Panc1 (cell line): ENCODE measurements around the gene NEO1. TPM values are rescaled to one million over a fixed set of nuclear protein-coding genes. Genes with fewer than 3 reads are reported as not detected.

ENCODE experiments used
- ATAC-seq: fragments of 200-7000 bp; cut with Tn5 transposase; 2 replicates; pipeline ENCODE4 v1.9.1; 2020; ENCODE audit warnings: mild to moderate bottlenecking, moderate library complexity
- BruUV-seq: library from RNA; stranded (reverse); fragments of 400-500 nt; replicated peaks from 2 replicates; lab custom pipeline; 2021; lab: Mats Ljungman, UMichigan
- CTCF ChIA-PET: fragments of 300-600 bp; sonication (Branson Sonifier 250); formaldehyde crosslinking; loops from one replicate; lab custom pipeline; 2022; ENCODE audit warnings: antibody characterized with exemption; lab: Charles Lee
- POLR2A ChIA-PET: fragments of 300-600 bp; sonication (Branson Sonifier 250); formaldehyde crosslinking; loops from one replicate; lab custom pipeline; 2022; ENCODE audit warnings: antibody characterized with exemption; lab: Charles Lee
- DNase-seq: peaks from one replicate; pipeline ENCODE4 v3.0.0-alpha.2; 2010; ENCODE audit warnings: low read depth, low spot score
- H3K27ac ChIP-seq: 2 replicates; pipeline ENCODE4 v1.5.1; 2011; ENCODE audit warnings: mild to moderate bottlenecking, low read length, inconsistent platforms
- H3K27me3 ChIP-seq: fragments of 200-500 bp; sonication (Bioruptor generic); 2 replicates; pipeline ENCODE4 v1.6.0; 2014; ENCODE audit warnings: low read length, inconsistent platforms; ENCODE audit not compliant: control insufficient read depth, insufficient read depth
- H3K36me3 ChIP-seq: fragments of 200-500 bp; sonication (Bioruptor generic); 2 replicates; pipeline ENCODE4 v1.5.1; 2014; ENCODE audit warnings: inconsistent platforms, mild to moderate bottlenecking, low read length, moderate library complexity; ENCODE audit not compliant: control insufficient read depth, insufficient read depth
- H3K4me1 ChIP-seq: 2 replicates; pipeline ENCODE4 v1.5.1; 2011; ENCODE audit warnings: inconsistent platforms, mild to moderate bottlenecking, low read length, moderate library complexity; ENCODE audit not compliant: control insufficient read depth, insufficient read depth
- H3K4me3 ChIP-seq, 2 experiments: 2 replicates each; pipeline ENCODE4 v1.5.1; 2011 to 2012; ENCODE audit warnings: low read depth in 2 of 2, low read length in 2 of 2, mild to moderate bottlenecking in 2 of 2, inconsistent platforms in 1 of 2, moderate library complexity in 1 of 2
- H3K9me3 ChIP-seq: fragments of 200-500 bp; sonication (Bioruptor generic); 2 replicates; pipeline ENCODE4 v1.5.1; 2014; ENCODE audit warnings: low read depth, mild to moderate bottlenecking, inconsistent platforms, low read length, moderate library complexity; ENCODE audit not compliant: control insufficient read depth, insufficient read depth
- CTCF ChIP-seq: fragments of 450-650 bp; IDR thresholded peaks from 2 replicates; pipeline ENCODE4 v1.5.1; 2017; ENCODE audit warnings: mild to moderate bottlenecking
- POLR2AphosphoS5 ChIP-seq: IDR thresholded peaks from 2 replicates; pipeline ENCODE4 v1.6.1; 2012; ENCODE audit warnings: mild to moderate bottlenecking, low read depth, low read length, moderate library complexity
- SIN3A ChIP-seq: IDR thresholded peaks from 2 replicates; pipeline ENCODE4 v1.6.1; 2012; ENCODE audit warnings: low read depth, mild to moderate bottlenecking, low read length, moderate library complexity, borderline replicate concordance; ENCODE audit not compliant: insufficient read depth
- TCF7L2 ChIP-seq: IDR thresholded peaks from 2 replicates; pipeline ENCODE4 v1.6.1; 2011; ENCODE audit warnings: mild to moderate bottlenecking, low read depth, low read length, inconsistent platforms
- in situ Hi-C: cut with HindIII; loops from 2 replicates; pipeline ENCODE4 v1.10.0; 2016; ENCODE audit warnings: low sequenced_read_pairs, low pct_unique_long_range_greater_than_20kb
- intact Hi-C: fragments of 100-400 bp; cut with micrococcal nuclease; formaldehyde crosslinking; loops from one replicate; pipeline ENCODE4 v1.10.0; 2022; ENCODE audit not compliant: unreplicated experiment
- total RNA-seq: library from RNA; stranded (reverse); gene quantifications from one replicate; pipeline ENCODE4 v1.2.1, GENCODE V29; 2021; ENCODE audit not compliant: unreplicated experiment
- TF ChIP-seq, protein P1 (sequence below), 2 experiments: IDR thresholded peaks; 2 replicates each; pipeline ENCODE4 v1.6.1; 2011 to 2012; ENCODE audit warnings: low read depth in 2 of 2, control low read depth in 1 of 2, low read length in 1 of 2, mild to moderate bottlenecking in 1 of 2, moderate library complexity in 1 of 2; ENCODE audit not compliant: insufficient read depth in 1 of 2

The NEO1 gene
- total RNA-seq, 1 experiment from 2014 or later = 7.5 TPM

- BruUV-seq = no TSS peak
- Histone ChIP-seq H3K4me3 (no peak overlapping the region), H3K27me3 (peaks cover 2% of the 10 kb centered on the region; the same call in 1 of the 2 replicates), H3K9me3 (no peaks in the 10 kb centered on the region), H3K4me1 (no peaks in the 10 kb centered on the region), H3K27ac (no peak overlapping the region), H3K36me3 (no peaks in the 10 kb centered on the region)
- DNase-seq (no peak), ATAC-seq (no peak)
- in situ Hi-C loops = no loop called here
- ChIA-PET CTCF (no interaction called here), POLR2A (no interaction called here)
- no peak for TF ChIP-seq TCF7L2
- TF ChIP-seq POLR2AphosphoS5 = no peak
- TF ChIP-seq SIN3A = no peak
- no peak for TF ChIP-seq CTCF
- TF ChIP-seq, protein P1, sequence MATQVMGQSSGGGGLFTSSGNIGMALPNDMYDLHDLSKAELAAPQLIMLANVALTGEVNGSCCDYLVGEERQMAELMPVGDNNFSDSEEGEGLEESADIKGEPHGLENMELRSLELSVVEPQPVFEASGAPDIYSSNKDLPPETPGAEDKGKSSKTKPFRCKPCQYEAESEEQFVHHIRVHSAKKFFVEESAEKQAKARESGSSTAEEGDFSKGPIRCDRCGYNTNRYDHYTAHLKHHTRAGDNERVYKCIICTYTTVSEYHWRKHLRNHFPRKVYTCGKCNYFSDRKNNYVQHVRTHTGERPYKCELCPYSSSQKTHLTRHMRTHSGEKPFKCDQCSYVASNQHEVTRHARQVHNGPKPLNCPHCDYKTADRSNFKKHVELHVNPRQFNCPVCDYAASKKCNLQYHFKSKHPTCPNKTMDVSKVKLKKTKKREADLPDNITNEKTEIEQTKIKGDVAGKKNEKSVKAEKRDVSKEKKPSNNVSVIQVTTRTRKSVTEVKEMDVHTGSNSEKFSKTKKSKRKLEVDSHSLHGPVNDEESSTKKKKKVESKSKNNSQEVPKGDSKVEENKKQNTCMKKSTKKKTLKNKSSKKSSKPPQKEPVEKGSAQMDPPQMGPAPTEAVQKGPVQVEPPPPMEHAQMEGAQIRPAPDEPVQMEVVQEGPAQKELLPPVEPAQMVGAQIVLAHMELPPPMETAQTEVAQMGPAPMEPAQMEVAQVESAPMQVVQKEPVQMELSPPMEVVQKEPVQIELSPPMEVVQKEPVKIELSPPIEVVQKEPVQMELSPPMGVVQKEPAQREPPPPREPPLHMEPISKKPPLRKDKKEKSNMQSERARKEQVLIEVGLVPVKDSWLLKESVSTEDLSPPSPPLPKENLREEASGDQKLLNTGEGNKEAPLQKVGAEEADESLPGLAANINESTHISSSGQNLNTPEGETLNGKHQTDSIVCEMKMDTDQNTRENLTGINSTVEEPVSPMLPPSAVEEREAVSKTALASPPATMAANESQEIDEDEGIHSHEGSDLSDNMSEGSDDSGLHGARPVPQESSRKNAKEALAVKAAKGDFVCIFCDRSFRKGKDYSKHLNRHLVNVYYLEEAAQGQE (IDR thresholded peaks at IDR 0.05; ENCODE audit: insufficient read depth in 1 of 2, low read depth in 2 of 2, low read length in 1 of 2) = no peak
- intact Hi-C loops = no loop called here
These were observed 234.8 kb downstream of the NEO1 start for GRCh38 chr15:73287019-73287418.

DNA sequence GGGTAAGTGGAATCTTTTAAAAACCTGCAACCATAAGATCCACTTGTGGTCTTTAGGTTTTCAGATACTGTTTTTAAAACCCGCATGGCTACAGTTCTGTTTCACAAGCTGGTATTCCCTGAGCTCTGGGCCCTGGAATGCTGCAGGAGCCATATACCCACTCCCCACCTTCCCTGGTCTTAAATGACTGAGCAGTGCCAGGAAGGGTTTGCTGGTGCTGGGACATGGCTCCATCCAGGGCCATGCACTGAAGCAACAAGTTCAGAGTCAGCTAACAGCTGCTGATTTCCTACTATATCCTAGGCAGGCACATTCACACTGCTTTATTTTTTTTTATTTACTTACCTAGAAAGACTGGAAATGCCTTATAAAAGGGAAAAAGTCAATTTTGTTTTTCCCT, 239.2 kb downstream of the NEO1 start:
- ATAC-seq (no peak), DNase-seq (no peak)
- BruUV-seq = no TSS peak
- TF ChIP-seq SIN3A = no peak
- no peak for TF ChIP-seq POLR2AphosphoS5
- TF ChIP-seq CTCF = no peak
- TF ChIP-seq, protein P1 (IDR thresholded peaks at IDR 0.05; ENCODE audit: insufficient read depth in 1 of 2, low read depth in 2 of 2, low read length in 1 of 2) = no peak
- no peak for TF ChIP-seq TCF7L2
- H3K27ac ChIP-seq = no peak overlapping the region
- peaks cover 2% of the 10 kb centered on the region; the same call in 1 of the 2 replicates for H3K27me3 ChIP-seq
- ChIA-PET CTCF (no interaction called here), POLR2A (no interaction called here)
- no peaks in the 10 kb centered on the region for H3K4me1 ChIP-seq
- intact Hi-C loops = no loop called here
- H3K4me3 ChIP-seq = no peak overlapping the region
- H3K9me3 ChIP-seq = no peaks in the 10 kb centered on the region
- in situ Hi-C loops = no loop called here
- H3K36me3 ChIP-seq = no peaks in the 10 kb centered on the region
